Liver (tissue), 9 donors: Measurements from ENCODE around the gene BRICD5. TPM values are rescaled to one million over a fixed set of nuclear protein-coding genes. Genes with fewer than 3 reads are reported as not detected.

Experiments
- DNase-seq: peaks from one replicate; pipeline ENCODE4 v3.0.0-alpha.2; 2017; ENCODE audit warnings: low spot score
- H3K27ac ChIP-seq, 2 donors: one replicate each; pipeline ENCODE4 v1.7.0; 2013; ENCODE audit warnings: inconsistent platforms in 2 of 2, low read length in 2 of 2, control low read depth in 1 of 2, low read depth in 1 of 2, mild to moderate bottlenecking in 1 of 2
- H3K27me3 ChIP-seq, 4 donors: one replicate each; pipeline versions ENCODE4 v1.6.1 to v1.7.0; 2013; ENCODE audit warnings: low read length in 3 of 4, inconsistent platforms in 1 of 4, mild to moderate bottlenecking in 1 of 4, moderate library complexity in 1 of 4; ENCODE audit not compliant: control insufficient read depth in 4 of 4, insufficient read depth in 4 of 4
- H3K36me3 ChIP-seq, 4 donors: one replicate each; pipeline versions ENCODE4 v1.6.1 to v1.7.0; 2013; ENCODE audit warnings: low read length in 3 of 4, mild to moderate bottlenecking in 3 of 4, low read depth in 1 of 4, moderate library complexity in 1 of 4; ENCODE audit not compliant: control insufficient read depth in 4 of 4, insufficient read depth in 3 of 4
- H3K4me1 ChIP-seq, 4 donors: one replicate each; pipeline versions ENCODE4 v1.6.1 to v1.7.0; 2013; ENCODE audit warnings: low read length in 3 of 4, mild to moderate bottlenecking in 3 of 4, moderate library complexity in 1 of 4; ENCODE audit not compliant: control insufficient read depth in 4 of 4, insufficient read depth in 4 of 4
- H3K4me3 ChIP-seq, 3 donors: one replicate each; pipeline versions ENCODE4 v1.6.1 to v1.7.0; 2013; ENCODE audit warnings: low read length in 3 of 3, control low read depth in 1 of 3, low read depth in 1 of 3, mild to moderate bottlenecking in 1 of 3
- H3K9ac ChIP-seq, 2 donors: one replicate each; pipeline ENCODE4 v1.7.0; 2013; ENCODE audit warnings: low read length in 2 of 2, mild to moderate bottlenecking in 2 of 2, moderate library complexity in 2 of 2, control low read depth in 1 of 2, low read depth in 1 of 2
- H3K9me3 ChIP-seq, 4 donors: one replicate each; pipeline versions ENCODE4 v1.6.1 to v1.7.0; 2013; ENCODE audit warnings: low read length in 3 of 4; ENCODE audit not compliant: control insufficient read depth in 4 of 4
- FOXA1 ChIP-seq: IDR thresholded peaks from 2 replicates; pipeline ENCODE4 v1.6.1; 2016; ENCODE audit warnings: antibody characterized with exemption
- FOXA2 ChIP-seq: IDR thresholded peaks from 2 replicates; pipeline ENCODE4 v1.6.1; 2016; ENCODE audit warnings: antibody characterized with exemption
- GABPA ChIP-seq, 2 donors: IDR thresholded peaks in 1 of 2; conservative IDR thresholded peaks in 1 of 2; 2 replicates each; pipeline ENCODE4 v1.6.1; 2016; ENCODE audit warnings: antibody characterized with exemption in 2 of 2, mild to moderate bottlenecking in 1 of 2, moderate library complexity in 1 of 2
- HNF4A ChIP-seq, 2 donors: conservative IDR thresholded peaks; 2 replicates each; pipeline ENCODE4 v1.6.1; 2016; ENCODE audit warnings: antibody characterized with exemption in 2 of 2, mild to moderate bottlenecking in 2 of 2
- HNF4G ChIP-seq: IDR thresholded peaks from 2 replicates; pipeline ENCODE4 v1.6.1; 2016; ENCODE audit warnings: antibody characterized with exemption
- JUND ChIP-seq, 2 donors: IDR thresholded peaks; 2 replicates each; pipeline ENCODE4 v1.6.1; 2016; ENCODE audit warnings: antibody characterized with exemption in 2 of 2
- MAX ChIP-seq: IDR thresholded peaks from 2 replicates; pipeline ENCODE4 v1.6.1; 2016; ENCODE audit warnings: antibody characterized with exemption
- NR2F2 ChIP-seq: IDR thresholded peaks from 2 replicates; pipeline ENCODE4 v1.6.1; 2016; ENCODE audit warnings: antibody characterized with exemption
- SP1 ChIP-seq: IDR thresholded peaks from 2 replicates; pipeline ENCODE4 v1.6.1; 2018; ENCODE audit warnings: antibody characterized with exemption, mild to moderate bottlenecking
- TAF1 ChIP-seq: conservative IDR thresholded peaks from 2 replicates; pipeline ENCODE4 v1.6.1; 2016; ENCODE audit warnings: antibody characterized with exemption, mild to moderate bottlenecking
- YY1 ChIP-seq: IDR thresholded peaks from 2 replicates; pipeline ENCODE4 v1.6.1; 2016; ENCODE audit warnings: antibody characterized with exemption, mild to moderate bottlenecking
- WGBS: extraction: QIAGEN DNeasy Blood & Tissue Kit; methylation state at CpG from one replicate; pipeline ENCODE4 v1.1.7; 2013; 5-methylcytosine and 5-hydroxymethylcytosine counted together
- polyA plus RNA-seq, 2 donors: library from polyadenylated mRNA; stranded (reverse) in 1 of 2; unstranded in 1 of 2; fragments of 200-250 nt in 1 of 2; fragments of >200 nt in 1 of 2; fragmentation: Nextera tagmentation in 1 of 2; extraction: Ambion mirVana in 1 of 2; gene quantifications; one replicate each; pipeline versions ENCODE4 v1.2.1 to v1.2.3, GENCODE V29; 2013 to 2015
- total RNA-seq, 2 donors: library from RNA; depleted of rRNA; stranded (reverse); fragments of >200 nt; gene quantifications; one replicate each; pipeline ENCODE4 v1.2.3, GENCODE V29; 2014
- TF ChIP-seq, protein P1 (sequence below): IDR thresholded peaks from 2 replicates; pipeline ENCODE4 v1.6.1; 2016; ENCODE audit warnings: antibody characterized with exemption, mild to moderate bottlenecking
- TF ChIP-seq, protein P2 (sequence below): IDR thresholded peaks from 2 replicates; pipeline ENCODE4 v1.6.1; 2016; ENCODE audit warnings: antibody characterized with exemption
- TF ChIP-seq, protein P3 (sequence below): fragments of 150-350 bp; IDR thresholded peaks from 2 replicates; pipeline ENCODE4 v1.5.1; 2017; ENCODE audit warnings: improper control_type of control experiment, low read depth, low read length; ENCODE audit not compliant: missing input control
- donor health status: healthy.
- donor health status: healthy.
- donor health status: healthy.
- donor health status: healthy.
- donor health status: healthy.

The BRICD5 gene
- total and polyA plus RNA-seq, 4 donors: 0.26 to 1.9 (median 1.4) TPM

DNA sequence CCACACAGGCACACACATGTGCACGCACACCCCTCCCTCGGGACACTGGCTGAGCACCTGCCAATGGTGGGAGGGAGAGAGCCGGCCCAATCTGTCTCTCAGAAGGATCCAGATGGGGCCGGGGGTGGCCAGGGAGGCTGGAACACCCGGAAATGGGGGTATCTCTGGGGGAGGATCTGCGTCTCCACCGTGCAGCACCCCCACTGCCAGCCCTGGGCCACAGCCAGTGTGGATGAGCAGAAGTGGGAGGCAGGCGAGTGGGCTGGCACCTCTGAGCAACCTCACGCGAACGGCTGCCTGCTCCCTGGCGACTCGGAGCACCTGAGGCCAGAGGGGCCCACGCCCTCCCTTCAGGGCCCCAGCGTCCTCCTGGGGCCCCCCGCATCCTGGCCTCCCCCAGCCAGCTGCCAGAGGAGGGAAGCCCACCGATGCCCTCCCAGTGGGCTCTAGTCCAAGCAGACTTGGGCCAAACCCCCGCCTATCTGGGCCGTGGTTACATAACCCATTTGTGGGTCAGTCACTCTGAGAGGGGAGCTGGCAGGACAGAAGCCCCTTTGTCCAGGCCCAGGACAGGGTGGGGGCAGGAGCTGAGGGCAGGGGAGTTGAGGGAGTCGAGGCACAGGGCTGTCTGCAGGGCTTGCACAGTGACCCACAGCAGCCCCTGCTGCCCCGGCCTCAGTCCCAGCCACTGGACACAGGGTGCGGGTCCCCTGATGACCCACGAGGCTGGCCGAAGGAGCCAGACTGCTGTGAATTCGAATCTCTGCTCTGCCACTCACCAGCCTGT is 19.8 kb downstream of the BRICD5 start (continued):
- TF ChIP-seq, protein P1, sequence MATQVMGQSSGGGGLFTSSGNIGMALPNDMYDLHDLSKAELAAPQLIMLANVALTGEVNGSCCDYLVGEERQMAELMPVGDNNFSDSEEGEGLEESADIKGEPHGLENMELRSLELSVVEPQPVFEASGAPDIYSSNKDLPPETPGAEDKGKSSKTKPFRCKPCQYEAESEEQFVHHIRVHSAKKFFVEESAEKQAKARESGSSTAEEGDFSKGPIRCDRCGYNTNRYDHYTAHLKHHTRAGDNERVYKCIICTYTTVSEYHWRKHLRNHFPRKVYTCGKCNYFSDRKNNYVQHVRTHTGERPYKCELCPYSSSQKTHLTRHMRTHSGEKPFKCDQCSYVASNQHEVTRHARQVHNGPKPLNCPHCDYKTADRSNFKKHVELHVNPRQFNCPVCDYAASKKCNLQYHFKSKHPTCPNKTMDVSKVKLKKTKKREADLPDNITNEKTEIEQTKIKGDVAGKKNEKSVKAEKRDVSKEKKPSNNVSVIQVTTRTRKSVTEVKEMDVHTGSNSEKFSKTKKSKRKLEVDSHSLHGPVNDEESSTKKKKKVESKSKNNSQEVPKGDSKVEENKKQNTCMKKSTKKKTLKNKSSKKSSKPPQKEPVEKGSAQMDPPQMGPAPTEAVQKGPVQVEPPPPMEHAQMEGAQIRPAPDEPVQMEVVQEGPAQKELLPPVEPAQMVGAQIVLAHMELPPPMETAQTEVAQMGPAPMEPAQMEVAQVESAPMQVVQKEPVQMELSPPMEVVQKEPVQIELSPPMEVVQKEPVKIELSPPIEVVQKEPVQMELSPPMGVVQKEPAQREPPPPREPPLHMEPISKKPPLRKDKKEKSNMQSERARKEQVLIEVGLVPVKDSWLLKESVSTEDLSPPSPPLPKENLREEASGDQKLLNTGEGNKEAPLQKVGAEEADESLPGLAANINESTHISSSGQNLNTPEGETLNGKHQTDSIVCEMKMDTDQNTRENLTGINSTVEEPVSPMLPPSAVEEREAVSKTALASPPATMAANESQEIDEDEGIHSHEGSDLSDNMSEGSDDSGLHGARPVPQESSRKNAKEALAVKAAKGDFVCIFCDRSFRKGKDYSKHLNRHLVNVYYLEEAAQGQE: no peak
- TF ChIP-seq HNF4A (conservative IDR thresholded peaks at IDR 0.05): no peak
- TF ChIP-seq YY1: no peak
- no peak for TF ChIP-seq JUND (IDR thresholded peaks at IDR 0.05)
- no peak for TF ChIP-seq FOXA1

GRCh38 chr16:2190002-2190658 is 20.5 kb downstream of the BRICD5 start:
- Histone ChIP-seq H3K9ac (no peak overlapping the region), H3K36me3 (no peaks in the 10 kb centered on the region), H3K27ac (no peak overlapping the region), H3K4me3 (no peak overlapping the region), H3K9me3 (no peaks in the 10 kb centered on the region), H3K4me1 (peaks cover 0 to 2% (median 0%) of the 10 kb centered on the region in 4 donors), H3K27me3 (no peaks in the 10 kb centered on the region)
- 85% methylated on average over 24 of the region's 24 CpGs for WGBS
- TF ChIP-seq FOXA1: no peak
- no peak for DNase-seq

- WGBS: 91% methylated on average over 25 of the region's 25 CpGs
- no peaks in the 10 kb centered on the region for H3K27me3 ChIP-seq
- no peak for TF ChIP-seq NR2F2
- TF ChIP-seq FOXA1: no peak
- no peak for TF ChIP-seq JUND (IDR thresholded peaks at IDR 0.05)
- no peak for TF ChIP-seq SP1
- TF ChIP-seq GABPA (IDR thresholded peaks at IDR 0.05 in 1 of 2, conservative IDR thresholded peaks at IDR 0.05 in 1 of 2): no peak
- TF ChIP-seq TAF1: no peak
- TF ChIP-seq YY1: no peak
- TF ChIP-seq, protein P2, sequence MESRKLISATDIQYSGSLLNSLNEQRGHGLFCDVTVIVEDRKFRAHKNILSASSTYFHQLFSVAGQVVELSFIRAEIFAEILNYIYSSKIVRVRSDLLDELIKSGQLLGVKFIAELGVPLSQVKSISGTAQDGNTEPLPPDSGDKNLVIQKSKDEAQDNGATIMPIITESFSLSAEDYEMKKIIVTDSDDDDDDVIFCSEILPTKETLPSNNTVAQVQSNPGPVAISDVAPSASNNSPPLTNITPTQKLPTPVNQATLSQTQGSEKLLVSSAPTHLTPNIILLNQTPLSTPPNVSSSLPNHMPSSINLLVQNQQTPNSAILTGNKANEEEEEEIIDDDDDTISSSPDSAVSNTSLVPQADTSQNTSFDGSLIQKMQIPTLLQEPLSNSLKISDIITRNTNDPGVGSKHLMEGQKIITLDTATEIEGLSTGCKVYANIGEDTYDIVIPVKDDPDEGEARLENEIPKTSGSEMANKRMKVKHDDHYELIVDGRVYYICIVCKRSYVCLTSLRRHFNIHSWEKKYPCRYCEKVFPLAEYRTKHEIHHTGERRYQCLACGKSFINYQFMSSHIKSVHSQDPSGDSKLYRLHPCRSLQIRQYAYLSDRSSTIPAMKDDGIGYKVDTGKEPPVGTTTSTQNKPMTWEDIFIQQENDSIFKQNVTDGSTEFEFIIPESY: no peak
- TF ChIP-seq, protein P1: no peak
- TF ChIP-seq, protein P3, sequence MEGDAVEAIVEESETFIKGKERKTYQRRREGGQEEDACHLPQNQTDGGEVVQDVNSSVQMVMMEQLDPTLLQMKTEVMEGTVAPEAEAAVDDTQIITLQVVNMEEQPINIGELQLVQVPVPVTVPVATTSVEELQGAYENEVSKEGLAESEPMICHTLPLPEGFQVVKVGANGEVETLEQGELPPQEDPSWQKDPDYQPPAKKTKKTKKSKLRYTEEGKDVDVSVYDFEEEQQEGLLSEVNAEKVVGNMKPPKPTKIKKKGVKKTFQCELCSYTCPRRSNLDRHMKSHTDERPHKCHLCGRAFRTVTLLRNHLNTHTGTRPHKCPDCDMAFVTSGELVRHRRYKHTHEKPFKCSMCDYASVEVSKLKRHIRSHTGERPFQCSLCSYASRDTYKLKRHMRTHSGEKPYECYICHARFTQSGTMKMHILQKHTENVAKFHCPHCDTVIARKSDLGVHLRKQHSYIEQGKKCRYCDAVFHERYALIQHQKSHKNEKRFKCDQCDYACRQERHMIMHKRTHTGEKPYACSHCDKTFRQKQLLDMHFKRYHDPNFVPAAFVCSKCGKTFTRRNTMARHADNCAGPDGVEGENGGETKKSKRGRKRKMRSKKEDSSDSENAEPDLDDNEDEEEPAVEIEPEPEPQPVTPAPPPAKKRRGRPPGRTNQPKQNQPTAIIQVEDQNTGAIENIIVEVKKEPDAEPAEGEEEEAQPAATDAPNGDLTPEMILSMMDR: no peak
- no peak for TF ChIP-seq FOXA2
- TF ChIP-seq HNF4G: no peak
- no peak for TF ChIP-seq MAX
- DNase-seq: no peak
- H3K27ac ChIP-seq: no peak overlapping the region
- no peak overlapping the region for H3K9ac ChIP-seq
- H3K9me3 ChIP-seq: no peaks in the 10 kb centered on the region
- no peaks in the 10 kb centered on the region for H3K4me1 ChIP-seq
- H3K4me3 ChIP-seq: no peak overlapping the region
- no peaks in the 10 kb centered on the region for H3K36me3 ChIP-seq
Measured at GRCh38 chr16:2189252-2189893, 21.3 kb downstream of the BRICD5 start.
